ENCODE measurements around the gene FAM180A. TPM values are rescaled to one million over a fixed set of nuclear protein-coding genes. Genes with fewer than 3 reads are reported as not detected.

FAM180A gene
- total RNA-seq, 2 donors from 2014 or later = not detected

GRCh38 chr7:135761751-135762488, 13.3 kb upstream of the FAM180A start:
- Mint-ChIP-seq H3K9me3 (peaks cover 7% of the 10 kb centered on the region), H3K4me1 (peaks cover 5% of the 10 kb centered on the region), H3K4me3 (no peak overlapping the region), H3K36me3 (ENCODE audit: low read depth) (no peaks in the 10 kb centered on the region), H3K27ac (no peak overlapping the region), H3K27me3 (peaks cover 33% of the 10 kb centered on the region)
- no peak for ATAC-seq (replicated peaks)

- Mint-ChIP-seq H3K9me3 (peaks cover 3% of the 10 kb centered on the region), H3K27me3 (peaks cover 36% of the 10 kb centered on the region), H3K36me3 (ENCODE audit: low read depth) (no peaks in the 10 kb centered on the region), H3K4me3 (no peak overlapping the region), H3K4me1 (no peaks in the 10 kb centered on the region), H3K27ac (no peak overlapping the region)
- no peak for ATAC-seq (replicated peaks)
These were observed 10.9 kb upstream of the FAM180A start for GRCh38 chr7:135759532-135759931.

GRCh38 chr7:135758531-135758932, 9.9 kb upstream of the FAM180A start:
- no peak for ATAC-seq (replicated peaks)
- peaks cover 40% of the 10 kb centered on the region for H3K27me3 Mint-ChIP-seq
- peaks cover 9% of the 10 kb centered on the region for H3K9me3 Mint-ChIP-seq
- no peaks in the 10 kb centered on the region for H3K36me3 Mint-ChIP-seq (ENCODE audit: low read depth)
- H3K4me1 Mint-ChIP-seq = peaks cover 6% of the 10 kb centered on the region
- H3K27ac Mint-ChIP-seq = no peak overlapping the region
- no peak overlapping the region for H3K4me3 Mint-ChIP-seq

GRCh38 chr7:135757719-135758411, 9.3 kb upstream of the FAM180A start:
- H3K4me3 Mint-ChIP-seq = no peak overlapping the region
- H3K27ac Mint-ChIP-seq = no peak overlapping the region
- H3K36me3 Mint-ChIP-seq (ENCODE audit: low read depth) = no peaks in the 10 kb centered on the region
- peaks cover 6% of the 10 kb centered on the region for H3K4me1 Mint-ChIP-seq
- peaks cover 40% of the 10 kb centered on the region for H3K27me3 Mint-ChIP-seq
- no peak for ATAC-seq (replicated peaks)
- H3K9me3 Mint-ChIP-seq = peaks cover 9% of the 10 kb centered on the region

- Mint-ChIP-seq H3K9me3 (peaks cover 9% of the 10 kb centered on the region), H3K27ac (no peak overlapping the region), H3K4me3 (no peak overlapping the region), H3K4me1 (peaks cover 6% of the 10 kb centered on the region), H3K36me3 (ENCODE audit: low read depth) (no peaks in the 10 kb centered on the region), H3K27me3 (peaks cover 36% of the 10 kb centered on the region)
- ATAC-seq (replicated peaks) = no peak
These were observed 7.6 kb upstream of the FAM180A start for GRCh38 chr7:135756191-135756590.

GRCh38 chr7:135755351-135755753, 6.7 kb upstream of the FAM180A start:
- peaks cover 9% of the 10 kb centered on the region for H3K9me3 Mint-ChIP-seq
- peaks cover 34% of the 10 kb centered on the region for H3K27me3 Mint-ChIP-seq
- no peak overlapping the region for H3K27ac Mint-ChIP-seq
- ATAC-seq (replicated peaks) = no peak
- peaks cover 6% of the 10 kb centered on the region for H3K4me1 Mint-ChIP-seq
- H3K4me3 Mint-ChIP-seq = no peak overlapping the region
- H3K36me3 Mint-ChIP-seq (ENCODE audit: low read depth) = no peaks in the 10 kb centered on the region

- H3K27me3 Mint-ChIP-seq = peaks cover 27% of the 10 kb centered on the region
- no peak overlapping the region for H3K4me3 Mint-ChIP-seq
- ATAC-seq (replicated peaks) = no peak
- H3K4me1 Mint-ChIP-seq = peaks cover 6% of the 10 kb centered on the region
- peaks cover 9% of the 10 kb centered on the region for H3K9me3 Mint-ChIP-seq
- no peak overlapping the region for H3K27ac Mint-ChIP-seq
- H3K36me3 Mint-ChIP-seq (ENCODE audit: low read depth) = no peaks in the 10 kb centered on the region
These were observed 5.2 kb upstream of the FAM180A start for GRCh38 chr7:135753616-135754413.

GRCh38 chr7:135747366-135747765, 1.2 kb downstream of the FAM180A start:
- no peak overlapping the region for H3K4me3 Mint-ChIP-seq
- no peaks in the 10 kb centered on the region for H3K4me1 Mint-ChIP-seq
- H3K27ac Mint-ChIP-seq = no peak overlapping the region
- no peaks in the 10 kb centered on the region for H3K36me3 Mint-ChIP-seq (ENCODE audit: low read depth)
- no peaks in the 10 kb centered on the region for H3K9me3 Mint-ChIP-seq
- no peaks in the 10 kb centered on the region for H3K27me3 Mint-ChIP-seq
- ATAC-seq (replicated peaks) = no peak

GRCh38 chr7:135745703-135746312, 2.8 kb downstream of the FAM180A start:
- no peaks in the 10 kb centered on the region for H3K9me3 Mint-ChIP-seq
- H3K27me3 Mint-ChIP-seq = no peaks in the 10 kb centered on the region
- no peaks in the 10 kb centered on the region for H3K36me3 Mint-ChIP-seq (ENCODE audit: low read depth)
- H3K4me1 Mint-ChIP-seq = no peaks in the 10 kb centered on the region
- no peak for ATAC-seq (replicated peaks)
- no peak overlapping the region for H3K4me3 Mint-ChIP-seq
- H3K27ac Mint-ChIP-seq = no peak overlapping the region

GRCh38 chr7:135744938-135745702, 3.5 kb downstream of the FAM180A start:
- no peak overlapping the region for H3K4me3 Mint-ChIP-seq
- no peak overlapping the region for H3K27ac Mint-ChIP-seq
- no peaks in the 10 kb centered on the region for H3K27me3 Mint-ChIP-seq
- H3K4me1 Mint-ChIP-seq = no peaks in the 10 kb centered on the region
- no peak for ATAC-seq (replicated peaks)
- H3K9me3 Mint-ChIP-seq = no peaks in the 10 kb centered on the region
- no peaks in the 10 kb centered on the region for H3K36me3 Mint-ChIP-seq (ENCODE audit: low read depth)

- Mint-ChIP-seq H3K27ac (no peak overlapping the region), H3K9me3 (no peaks in the 10 kb centered on the region), H3K36me3 (ENCODE audit: low read depth) (no peaks in the 10 kb centered on the region), H3K27me3 (no peaks in the 10 kb centered on the region), H3K4me3 (no peak overlapping the region), H3K4me1 (no peaks in the 10 kb centered on the region)
- no peak for ATAC-seq (replicated peaks)
These were observed 4.5 kb downstream of the FAM180A start for GRCh38 chr7:135743907-135744731.

GRCh38 chr7:135742371-135742770, 6.2 kb downstream of the FAM180A start:
- H3K27me3 Mint-ChIP-seq = peaks cover 4% of the 10 kb centered on the region
- H3K9me3 Mint-ChIP-seq = no peaks in the 10 kb centered on the region
- no peak overlapping the region for H3K27ac Mint-ChIP-seq
- ATAC-seq (replicated peaks) = no peak
- no peaks in the 10 kb centered on the region for H3K4me1 Mint-ChIP-seq
- no peaks in the 10 kb centered on the region for H3K36me3 Mint-ChIP-seq (ENCODE audit: low read depth)
- no peak overlapping the region for H3K4me3 Mint-ChIP-seq

GRCh38 chr7:135741905-135742304, 6.7 kb downstream of the FAM180A start:
- Mint-ChIP-seq H3K27me3 (peaks cover 4% of the 10 kb centered on the region), H3K4me3 (no peak overlapping the region), H3K4me1 (no peaks in the 10 kb centered on the region), H3K36me3 (ENCODE audit: low read depth) (no peaks in the 10 kb centered on the region), H3K9me3 (no peaks in the 10 kb centered on the region), H3K27ac (no peak overlapping the region)
- no peak for ATAC-seq (replicated peaks)

Data from activated T-helper 17 cell treated with anti-CD3 and anti-CD28 coated beads, Interleukin-2, amount 50 U/mL, for 72 hours (primary cell).